ENCODE results near the gene CPLANE1.

The CPLANE1 gene

GRCh38 chr5:37063739-37064138, 185.4 kb downstream of the CPLANE1 start:
- no peak for DNase-seq (ENCODE audit: low spot score)

DNA sequence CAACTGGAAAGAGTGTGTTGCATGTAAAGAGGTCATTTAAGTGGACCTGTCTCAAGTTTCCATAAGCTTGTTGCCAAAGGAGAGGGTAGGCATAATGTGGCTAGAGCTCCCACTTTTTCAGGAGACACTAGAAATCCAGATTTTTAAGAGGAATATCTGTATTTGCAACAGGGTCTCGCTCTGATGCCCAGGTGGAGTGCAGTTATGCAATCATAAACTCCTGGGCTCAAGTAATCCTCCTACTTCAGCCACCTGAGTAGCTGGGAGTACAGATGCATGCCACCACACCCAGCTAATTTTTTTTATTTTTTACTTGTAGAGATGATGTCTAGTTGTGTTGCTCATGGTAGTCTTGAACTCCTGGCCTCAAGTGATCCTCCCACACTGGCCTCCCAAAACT, 189.1 kb downstream of the CPLANE1 start:
- DNase-seq (ENCODE audit: low spot score), result no peak

DNA sequence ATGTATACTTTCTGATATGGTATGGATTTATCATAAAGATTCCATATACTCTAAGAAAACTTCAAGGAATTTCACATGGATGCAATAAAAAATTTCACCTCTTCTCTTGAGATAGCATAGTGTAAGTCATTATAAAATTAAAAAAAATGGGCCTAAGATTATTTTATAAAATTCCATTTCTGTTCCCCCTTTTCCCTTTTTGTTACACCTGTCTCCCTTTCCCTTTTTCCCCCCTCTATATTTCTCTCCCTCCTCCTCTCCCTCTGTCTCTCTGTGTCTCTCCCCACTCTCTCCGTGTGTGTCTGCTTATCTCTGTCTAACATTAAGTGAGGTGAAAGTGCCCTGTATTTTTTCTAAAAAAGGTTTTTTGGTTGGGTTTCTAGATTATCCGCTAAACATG, 192.4 kb downstream of the CPLANE1 start:
- DNase-seq (ENCODE audit: low spot score), result no peak

All from NAMALWA (cell line).